ENCODE data around the gene KCTD17.

DNA sequence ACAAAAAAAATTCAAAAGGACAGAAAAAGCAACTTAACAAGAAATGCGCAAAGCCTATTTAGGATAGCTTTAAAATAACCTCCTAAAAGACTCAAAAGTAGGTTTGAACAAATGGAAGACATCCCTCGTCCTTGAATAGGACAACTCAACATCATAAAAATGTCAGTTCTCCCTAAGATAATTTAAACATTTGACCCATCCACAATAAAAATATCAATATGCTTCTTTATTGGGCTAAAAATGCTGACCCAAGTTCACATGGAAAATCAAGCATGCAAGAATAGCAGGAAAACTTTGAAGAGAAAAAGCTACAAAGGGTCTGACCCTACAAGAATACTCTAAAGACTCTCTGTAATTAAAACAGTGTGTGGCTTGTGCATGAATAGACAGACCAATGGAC lies 12.1 kb upstream of the KCTD17 start:
- TF ChIP-seq TRIM24 (CRISPR knock-in tag; IDR thresholded peaks at IDR 0.05) (no peak), EP300 (IDR thresholded peaks at IDR 0.05; ENCODE audit: low read depth in 2 of 2, low read length in 2 of 2) (no peak), EP300 (CRISPR knock-in tag; IDR thresholded peaks at IDR 0.05; ENCODE audit: borderline replicate concordance) (no peak), HDAC6 (IDR thresholded peaks at IDR 0.05; ENCODE audit: low read depth, low read length) (no peak)
